Ectodermal cell (in vitro differentiated cells): ENCODE data around the gene BRD9.

Experiments
- H3K27ac ChIP-seq: 2 replicates; pipeline ENCODE4 v1.7.0; 2013; ENCODE audit warnings: mild to moderate bottlenecking, low read depth, low read length; ENCODE audit not compliant: insufficient read depth, poor library complexity, severe bottlenecking
- H3K27me3 ChIP-seq: 2 replicates; pipeline ENCODE4 v1.7.0; 2013; ENCODE audit warnings: mild to moderate bottlenecking, low read length; ENCODE audit not compliant: insufficient read depth, control insufficient read depth, poor library complexity, severe bottlenecking
- H3K36me3 ChIP-seq: one replicate; pipeline ENCODE4 v1.7.0; 2013; ENCODE audit warnings: low read length; ENCODE audit not compliant: control insufficient read depth, insufficient read depth
- H3K4me1 ChIP-seq: one replicate; pipeline ENCODE4 v1.7.0; 2013; ENCODE audit warnings: low read length; ENCODE audit not compliant: control insufficient read depth, insufficient read depth
- H3K4me3 ChIP-seq: 2 replicates; pipeline ENCODE4 v1.7.0; 2013; ENCODE audit warnings: low read depth, low read length, control low read depth; ENCODE audit not compliant: insufficient read depth
- H3K9me3 ChIP-seq: 2 replicates; pipeline ENCODE4 v1.7.0; 2013; ENCODE audit warnings: mild to moderate bottlenecking, low read length, moderate library complexity; ENCODE audit not compliant: control insufficient read depth
- WGBS, 2 experiments: methylation state at CpG; one replicate each; pipeline ENCODE4 v1.1.7; 2013; ENCODE audit warnings: missing lambda C conversion rate in 2 of 2; 5-methylcytosine and 5-hydroxymethylcytosine counted together

BRD9 gene

DNA sequence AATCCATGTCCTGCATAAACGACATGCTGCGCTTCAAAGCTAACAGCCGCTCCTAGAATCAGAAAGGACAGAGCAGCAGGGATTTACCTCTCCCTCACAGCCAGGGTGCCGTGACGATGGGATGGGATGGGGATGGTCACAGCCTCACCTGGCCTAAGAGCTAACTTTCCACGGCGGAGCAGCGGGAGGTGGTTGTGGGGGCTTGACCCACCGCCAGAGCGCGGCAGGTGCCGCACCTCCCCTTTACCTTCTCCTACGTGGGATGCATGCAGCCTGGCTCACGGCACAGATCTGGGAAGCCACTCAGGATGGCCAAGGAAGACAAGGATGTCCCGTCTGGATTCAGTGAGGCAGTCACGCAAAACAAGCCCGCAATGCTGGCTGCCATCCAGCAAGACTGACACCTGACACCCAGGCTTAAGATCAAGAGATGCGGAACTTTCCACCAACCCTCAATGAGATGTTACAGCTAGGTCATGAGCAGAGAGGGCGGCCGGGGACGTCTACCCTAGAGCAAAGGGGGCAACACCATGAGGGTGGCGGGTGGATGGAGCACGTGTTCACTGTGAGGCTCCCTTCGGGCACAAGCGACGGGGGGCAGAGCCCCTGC, 5.8 kb downstream of the BRD9 start:
- peaks cover 80% of the 10 kb centered on the region for H3K36me3 ChIP-seq

GRCh38 chr5:886036-886435, 6.6 kb downstream of the BRD9 start:
- H3K9me3 ChIP-seq: no peaks in the 10 kb centered on the region
- peaks cover 2% of the 10 kb centered on the region for H3K4me1 ChIP-seq
- no peak overlapping the region for H3K4me3 ChIP-seq
- no peaks in the 10 kb centered on the region for H3K27me3 ChIP-seq
- no peak overlapping the region for H3K27ac ChIP-seq
- H3K36me3 ChIP-seq: peaks cover 86% of the 10 kb centered on the region
- 97% methylated on average over 13 of the region's 13 CpGs for WGBS, 2 experiments

More for the DNA sequence above, 5.8 kb downstream of the BRD9 start:
- Histone ChIP-seq H3K27me3 (no peaks in the 10 kb centered on the region), H3K4me1 (peaks cover 9% of the 10 kb centered on the region), H3K4me3 (no peak overlapping the region), H3K9me3 (no peaks in the 10 kb centered on the region), H3K27ac (no peak overlapping the region)
- WGBS, 2 experiments: 96% methylated on average over 26 of the region's 26 CpGs

DNA sequence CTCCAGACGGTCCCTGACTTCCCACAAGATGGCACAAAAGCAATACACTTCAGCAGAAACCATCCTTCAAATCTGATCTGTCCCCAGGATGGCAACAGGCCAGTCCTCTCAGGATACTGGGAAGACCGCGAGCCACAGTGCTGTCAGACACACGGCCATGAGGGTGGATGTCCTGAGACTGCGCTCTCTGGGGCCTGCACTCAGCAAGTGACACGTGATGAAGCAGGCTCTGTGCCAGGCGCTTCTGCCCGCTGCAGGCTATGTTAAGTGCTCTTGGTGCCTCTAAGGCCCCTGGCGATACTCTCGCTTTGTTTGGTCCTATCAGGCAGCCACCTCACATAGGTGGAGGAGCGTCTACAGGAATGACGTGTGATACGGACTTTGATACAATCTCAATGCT, 7.1 kb downstream of the BRD9 start:
- no peak overlapping the region for H3K27ac ChIP-seq
- no peaks in the 10 kb centered on the region for H3K27me3 ChIP-seq
- peaks cover 87% of the 10 kb centered on the region for H3K36me3 ChIP-seq
- 95 to 97% methylated on average over 13 of the region's 13 CpGs for WGBS, 2 experiments
- no peak overlapping the region for H3K4me3 ChIP-seq
- H3K4me1 ChIP-seq: no peaks in the 10 kb centered on the region
- no peaks in the 10 kb centered on the region for H3K9me3 ChIP-seq

GRCh38 chr5:885127-885442, 7.5 kb downstream of the BRD9 start:
- Histone ChIP-seq H3K4me1 (no peaks in the 10 kb centered on the region), H3K27ac (no peak overlapping the region), H3K4me3 (no peak overlapping the region), H3K36me3 (peaks cover 86% of the 10 kb centered on the region), H3K9me3 (no peaks in the 10 kb centered on the region), H3K27me3 (no peaks in the 10 kb centered on the region)
- 95 to 97% methylated on average over 18 of the region's 18 CpGs for WGBS, 2 experiments

DNA sequence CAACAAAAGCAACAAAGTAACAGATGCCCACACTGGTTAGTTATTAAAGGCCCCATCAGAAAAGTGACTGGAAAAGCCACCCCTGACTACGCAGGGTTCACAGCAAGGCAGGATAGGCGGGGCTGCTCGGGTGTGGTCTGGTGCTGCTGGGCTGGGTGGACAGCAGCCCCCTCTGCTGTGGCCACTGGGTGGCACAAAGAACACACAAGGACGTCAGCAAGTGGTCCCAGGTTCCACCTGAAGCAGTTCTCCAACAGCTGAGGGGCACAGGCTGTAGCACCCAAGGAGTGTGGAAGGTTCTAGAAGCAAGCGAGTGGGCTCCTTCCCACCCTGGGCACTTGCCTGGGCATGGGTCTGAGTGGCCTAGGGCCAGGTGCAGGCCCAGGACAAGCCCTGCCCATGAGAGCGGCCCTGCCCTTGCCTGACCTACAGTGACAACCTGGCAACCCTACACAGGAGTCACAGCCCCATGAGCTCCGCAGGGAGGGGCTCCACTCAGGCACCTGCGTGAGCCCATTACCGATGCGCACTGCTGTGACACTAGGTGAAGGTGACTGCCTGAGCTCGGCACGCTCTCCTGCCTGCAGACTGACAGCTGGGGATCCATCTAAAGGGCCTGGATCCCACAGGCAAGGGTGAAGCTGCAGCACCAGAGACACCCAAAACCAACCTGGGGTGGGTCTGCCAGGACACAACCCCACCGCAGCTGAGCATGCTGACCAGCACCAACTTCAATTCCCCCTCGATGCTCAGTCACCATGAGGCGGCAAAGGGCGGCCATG, 8.1 kb downstream of the BRD9 start:
- 95 to 96% methylated on average over 16 of the region's 16 CpGs for WGBS, 2 experiments
- Histone ChIP-seq H3K4me3 (no peak overlapping the region), H3K27ac (no peak overlapping the region), H3K36me3 (peaks cover 81% of the 10 kb centered on the region), H3K9me3 (no peaks in the 10 kb centered on the region), H3K27me3 (no peaks in the 10 kb centered on the region), H3K4me1 (no peaks in the 10 kb centered on the region)

DNA sequence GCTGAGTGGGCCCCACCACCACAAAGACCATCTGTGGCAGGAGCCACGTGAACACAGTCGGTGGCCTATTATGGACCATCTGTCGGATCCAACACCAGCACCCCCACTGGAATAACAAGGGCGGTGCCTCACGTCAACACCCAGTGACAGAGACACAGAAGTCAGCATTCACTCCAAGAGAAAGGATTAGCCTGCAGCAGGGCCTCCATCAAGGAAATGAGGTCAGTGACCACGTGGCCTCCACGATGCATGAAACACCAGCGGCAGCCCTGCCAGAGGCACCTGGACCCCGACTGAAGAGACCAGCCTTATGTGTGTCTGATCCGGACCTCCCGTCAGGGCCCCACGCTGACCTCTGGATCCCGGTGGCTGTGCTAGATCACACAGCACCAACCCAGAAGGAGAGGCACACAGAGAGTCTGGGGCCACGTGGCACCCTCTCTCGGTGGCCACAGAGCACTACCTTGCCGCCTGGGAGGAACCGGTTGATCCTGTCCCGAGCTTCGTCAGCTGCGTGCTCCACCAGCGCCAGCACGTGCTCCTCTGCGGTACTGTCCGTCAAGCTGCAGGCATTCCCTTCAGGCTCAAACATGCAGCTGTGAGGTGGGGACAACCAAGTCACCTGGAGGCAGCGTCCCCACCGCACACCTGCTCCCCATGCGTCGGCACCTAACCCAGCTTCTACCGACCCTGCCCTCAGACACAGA, 9.0 kb downstream of the BRD9 start:
- no peak overlapping the region for H3K27ac ChIP-seq
- peaks cover 72% of the 10 kb centered on the region for H3K36me3 ChIP-seq
- no peaks in the 10 kb centered on the region for H3K27me3 ChIP-seq
- H3K9me3 ChIP-seq: no peaks in the 10 kb centered on the region
- H3K4me1 ChIP-seq: no peaks in the 10 kb centered on the region
- H3K4me3 ChIP-seq: no peak overlapping the region
- WGBS, 2 experiments: 96 to 97% methylated on average over 29 of the region's 29 CpGs

DNA sequence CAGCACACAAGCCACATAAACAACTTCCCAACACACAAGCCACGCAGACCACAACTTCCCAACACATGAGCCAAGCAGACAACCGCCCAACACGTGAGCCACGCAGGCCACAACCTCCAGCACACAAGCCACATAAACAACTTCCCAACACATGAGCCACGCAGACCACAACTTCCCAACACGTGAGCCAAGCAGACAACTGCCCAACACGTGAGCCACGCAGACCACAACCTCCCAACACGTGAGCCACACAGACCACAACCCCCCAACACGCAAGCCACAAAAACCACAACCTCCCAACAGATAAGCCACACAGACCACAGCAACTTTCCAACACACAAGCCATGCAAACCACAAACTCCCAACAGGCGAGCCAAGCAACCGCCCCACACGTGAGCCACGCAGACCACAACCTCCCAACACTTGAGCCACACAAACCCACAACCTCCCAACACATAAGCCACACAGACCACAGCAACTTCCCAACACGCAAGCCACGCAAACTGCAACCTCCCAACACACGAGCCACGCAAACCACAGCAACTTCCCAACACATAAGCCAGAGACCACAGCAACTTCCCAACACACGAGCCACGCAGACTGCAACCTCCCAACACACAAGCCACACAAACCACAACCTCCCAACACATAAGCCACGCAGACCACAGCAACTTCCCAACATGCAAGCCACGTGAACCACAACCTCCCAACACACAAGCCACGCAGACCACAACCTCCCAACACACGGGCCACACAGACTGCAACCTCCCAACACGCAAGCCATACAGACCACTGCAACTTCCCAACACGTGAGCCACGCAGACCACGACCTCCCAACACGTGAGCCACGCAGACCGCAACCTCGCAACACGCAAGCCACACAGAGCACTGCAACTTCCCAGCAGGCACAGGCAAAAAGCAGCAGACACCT, 10.1 kb downstream of the BRD9 start:
- WGBS, 2 experiments: 92 to 95% methylated on average over 33 of the region's 33 CpGs
- Histone ChIP-seq H3K4me3 (no peak overlapping the region), H3K4me1 (no peaks in the 10 kb centered on the region), H3K36me3 (peaks cover 68% of the 10 kb centered on the region), H3K9me3 (no peaks in the 10 kb centered on the region), H3K27me3 (no peaks in the 10 kb centered on the region), H3K27ac (no peak overlapping the region)

DNA sequence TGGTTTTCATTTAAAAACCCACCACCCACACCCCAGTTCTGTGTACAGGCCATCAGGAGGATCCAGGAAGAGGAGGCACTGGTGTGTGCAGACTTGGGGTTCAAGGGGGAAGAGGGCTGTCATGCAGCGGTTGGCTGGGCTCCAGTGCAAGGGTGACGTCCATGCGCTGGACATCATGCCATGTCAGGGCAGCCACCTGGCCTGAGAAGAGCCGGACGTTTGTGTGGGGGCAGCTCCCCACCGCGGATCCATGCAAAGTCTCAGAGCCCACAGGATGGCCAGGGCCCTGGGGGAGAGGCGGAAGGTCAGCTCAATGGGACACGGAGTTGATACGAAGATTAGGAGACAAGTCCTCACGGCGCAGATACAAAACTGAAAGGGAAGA, 11.1 kb downstream of the BRD9 start:
- no peak overlapping the region for H3K4me3 ChIP-seq
- H3K27me3 ChIP-seq: no peaks in the 10 kb centered on the region
- no peaks in the 10 kb centered on the region for H3K4me1 ChIP-seq
- H3K27ac ChIP-seq: no peak overlapping the region
- peaks cover 68% of the 10 kb centered on the region for H3K36me3 ChIP-seq
- WGBS, 2 experiments: 97% methylated on average over 12 of the region's 12 CpGs
- no peaks in the 10 kb centered on the region for H3K9me3 ChIP-seq

- Histone ChIP-seq H3K36me3 (peaks cover 64% of the 10 kb centered on the region), H3K27me3 (no peaks in the 10 kb centered on the region), H3K4me1 (no peaks in the 10 kb centered on the region), H3K4me3 (no peak overlapping the region), H3K9me3 (no peaks in the 10 kb centered on the region), H3K27ac (no peak overlapping the region)
- WGBS, 2 experiments: 96 to 97% methylated on average over 35 of the region's 35 CpGs
These were observed 11.6 kb downstream of the BRD9 start for GRCh38 chr5:880816-881550.
